ENCODE results near the gene TMEM139. TPM values are rescaled to one million over a fixed set of nuclear protein-coding genes. Genes with fewer than 3 reads are reported as not detected.
"Not testable (repeated sequence)": the region's sequence is repeated elsewhere in the genome, so short reads cannot be mapped to it uniquely, and the experiment has no call there.

TMEM139 gene
- total RNA-seq, 2 experiments from 2014 or later = 0.29 to 0.70 TPM

GRCh38 chr7:143289421-143289820, 4.7 kb downstream of the TMEM139 start:
- CTCF ChIA-PET = interaction anchor here (0.7 to 4.3 kb wide), 10 partner anchors 10 to 774 kb away, joined by 3 to 53 read pairs (median 5); partner anchors contain the start of gene GSTK1
- POLR2A ChIA-PET = interaction anchor here (0.6 to 1.8 kb wide), 8 partner anchors 9 to 705 kb away, joined by 3 to 9 read pairs (median 6); partner anchors contain the start of gene GSTK1
- H3K4me3 Mint-ChIP-seq = peak overlapping the region; percentile 93
- peaks cover 48% of the 10 kb centered on the region for H3K36me3 Mint-ChIP-seq
- H3K27me3 Mint-ChIP-seq = no peaks in the 10 kb centered on the region
- peak overlapping the region; percentile 97 for H3K27ac Mint-ChIP-seq
- intact Hi-C loops (cut with micrococcal nuclease) = loop anchor here (1.0 kb wide), 2 partner anchors 44 to 49 kb away; no protein-coding TSS in a partner anchor
- peaks cover 41% of the 10 kb centered on the region for H3K4me1 Mint-ChIP-seq (ENCODE audit: low read depth)
- H3K9me3 Mint-ChIP-seq = no peaks in the 10 kb centered on the region
- DNase-seq = no peak

GRCh38 chr7:143289888-143290287, 5.1 kb downstream of the TMEM139 start:
- intact Hi-C loops (cut with micrococcal nuclease) = loop anchor here (1.0 kb wide), 2 partner anchors 45 to 50 kb away; no protein-coding TSS in a partner anchor

GRCh38 chr7:143290293-143290692, 5.5 kb downstream of the TMEM139 start:
- no peak for DNase-seq
- peaks cover 48% of the 10 kb centered on the region for H3K4me1 Mint-ChIP-seq (ENCODE audit: low read depth)
- POLR2A ChIA-PET = interaction anchor here (0.9 to 1.8 kb wide), 5 partner anchors 9 to 50 kb away, joined by 3 to 9 read pairs (median 5); partner anchors contain the start of gene GSTK1
- H3K36me3 Mint-ChIP-seq = peaks cover 57% of the 10 kb centered on the region
- H3K9me3 Mint-ChIP-seq = no peaks in the 10 kb centered on the region
- H3K27me3 Mint-ChIP-seq = no peaks in the 10 kb centered on the region
- CTCF ChIA-PET = interaction anchor here (0.9 to 4.3 kb wide), 7 partner anchors 9 to 90 kb away, joined by 3 to 53 read pairs (median 7); no protein-coding TSS in a partner anchor
- H3K4me3 Mint-ChIP-seq = peak overlapping the region; percentile 93
- intact Hi-C loops (cut with micrococcal nuclease) = no loop called here
- H3K27ac Mint-ChIP-seq = peak overlapping the region; percentile 97

More at GRCh38 chr7:143289888-143290287, 5.1 kb downstream of the TMEM139 start:
- CTCF ChIA-PET = interaction anchor here (0.7 to 4.3 kb wide), 10 partner anchors 10 to 774 kb away, joined by 3 to 53 read pairs (median 5); partner anchors contain the start of gene GSTK1
- not testable (repeated sequence) for H3K27me3 Mint-ChIP-seq, H3K9me3 Mint-ChIP-seq, DNase-seq
- Mint-ChIP-seq H3K27ac (peak overlapping the region; percentile 97), H3K4me1 (ENCODE audit: low read depth) (peaks cover 44% of the 10 kb centered on the region), H3K4me3 (peak overlapping the region; percentile 93), H3K36me3 (peaks cover 53% of the 10 kb centered on the region)
- POLR2A ChIA-PET = interaction anchor here (0.9 to 1.8 kb wide), 7 partner anchors 9 to 49 kb away, joined by 3 to 9 read pairs (median 7); partner anchors contain the start of gene GSTK1

- intact Hi-C loops (cut with micrococcal nuclease) = no loop called here
- Mint-ChIP-seq H3K4me3 (no peak overlapping the region), H3K27me3 (no peaks in the 10 kb centered on the region), H3K36me3 (peaks cover 78% of the 10 kb centered on the region), H3K4me1 (ENCODE audit: low read depth) (peaks cover 61% of the 10 kb centered on the region), H3K27ac (no peak overlapping the region), H3K9me3 (no peaks in the 10 kb centered on the region)
- ChIA-PET CTCF (interaction anchor here (0.8 to 4.3 kb wide), 5 partner anchors 12 to 88 kb away, joined by 3 to 53 read pairs (median 5); no protein-coding TSS in a partner anchor), POLR2A (interaction anchor here (1.0 to 1.4 kb wide), 2 partner anchors 17 to 48 kb away, joined by 3 read pairs; no protein-coding TSS in a partner anchor)
- DNase-seq = no peak
These were observed 8.1 kb downstream of the TMEM139 start for GRCh38 chr7:143292876-143293275.

GRCh38 chr7:143295870-143296269, 11.1 kb downstream of the TMEM139 start:
- no peak for DNase-seq
- H3K4me3 Mint-ChIP-seq = no peak overlapping the region
- H3K9me3 Mint-ChIP-seq = no peaks in the 10 kb centered on the region
- peaks cover 83% of the 10 kb centered on the region for H3K36me3 Mint-ChIP-seq
- no peaks in the 10 kb centered on the region for H3K27me3 Mint-ChIP-seq
- peaks cover 64% of the 10 kb centered on the region for H3K4me1 Mint-ChIP-seq (ENCODE audit: low read depth)
- CTCF ChIA-PET = interaction anchor here (0.9 to 9.6 kb wide), 5 partner anchors 10 to 84 kb away, joined by 3 to 123 read pairs (median 6); no protein-coding TSS in a partner anchor
- intact Hi-C loops (cut with micrococcal nuclease) = no loop called here
- peak overlapping the region; percentile 24 for H3K27ac Mint-ChIP-seq
- POLR2A ChIA-PET = interaction anchor here (0.6 to 1.8 kb wide), 2 partner anchors 11 to 51 kb away, joined by 3 to 4 read pairs; no protein-coding TSS in a partner anchor

GRCh38 chr7:143296686-143297085, 11.9 kb downstream of the TMEM139 start:
- no peak overlapping the region for H3K4me3 Mint-ChIP-seq
- POLR2A ChIA-PET = interaction anchor here (1.8 kb wide), 1 partner anchor 52 kb away, joined by 4 read pairs; no protein-coding TSS in a partner anchor
- intact Hi-C loops (cut with micrococcal nuclease) = no loop called here
- no peak overlapping the region for H3K27ac Mint-ChIP-seq
- CTCF ChIA-PET = interaction anchor here (0.9 to 9.6 kb wide), 7 partner anchors 9 to 83 kb away, joined by 3 to 123 read pairs (median 3); no protein-coding TSS in a partner anchor
- H3K4me1 Mint-ChIP-seq (ENCODE audit: low read depth) = peaks cover 61% of the 10 kb centered on the region
- H3K9me3 Mint-ChIP-seq = no peaks in the 10 kb centered on the region
- H3K36me3 Mint-ChIP-seq = peaks cover 84% of the 10 kb centered on the region
- no peak for DNase-seq
- no peaks in the 10 kb centered on the region for H3K27me3 Mint-ChIP-seq

GRCh38 chr7:143299346-143299745, 14.6 kb downstream of the TMEM139 start:
- Mint-ChIP-seq H3K27me3 (no peaks in the 10 kb centered on the region), H3K4me3 (no peak overlapping the region), H3K4me1 (ENCODE audit: low read depth) (peaks cover 50% of the 10 kb centered on the region), H3K36me3 (peaks cover 84% of the 10 kb centered on the region), H3K27ac (no peak overlapping the region), H3K9me3 (no peaks in the 10 kb centered on the region)
- DNase-seq = no peak
- ChIA-PET CTCF (interaction anchor here (0.8 to 9.6 kb wide), 26 partner anchors 9 to 829 kb away, joined by 3 to 123 read pairs (median 5); partner anchors contain the start of genes CASP2, CLCN1, GSTK1 and TAS2R40), POLR2A (interaction anchor here (0.9 to 2.4 kb wide), 6 partner anchors 9 to 41 kb away, joined by 3 to 7 read pairs (median 6); partner anchors contain the start of genes CASP2 and GSTK1)
- intact Hi-C loops (cut with micrococcal nuclease) = no loop called here

- no peaks in the 10 kb centered on the region for H3K27me3 Mint-ChIP-seq
- CTCF ChIA-PET = interaction anchor here (0.8 to 9.6 kb wide), 27 partner anchors 9 to 828 kb away, joined by 3 to 123 read pairs (median 5); partner anchors contain the start of genes CASP2, CLCN1, GSTK1 and TAS2R40
- POLR2A ChIA-PET = interaction anchor here (0.9 to 2.4 kb wide), 5 partner anchors 9 to 40 kb away, joined by 3 to 7 read pairs (median 6); partner anchors contain the start of genes CASP2 and GSTK1
- H3K36me3 Mint-ChIP-seq = peaks cover 84% of the 10 kb centered on the region
- intact Hi-C loops (cut with micrococcal nuclease) = loop anchor here (1.0 kb wide), 1 partner anchor 60 kb away; no protein-coding TSS in a partner anchor
- peak; percentile 68 for DNase-seq
- H3K4me3 Mint-ChIP-seq = no peak overlapping the region
- no peak overlapping the region for H3K27ac Mint-ChIP-seq
- no peaks in the 10 kb centered on the region for H3K9me3 Mint-ChIP-seq
- peaks cover 50% of the 10 kb centered on the region for H3K4me1 Mint-ChIP-seq (ENCODE audit: low read depth)
These were observed 15.1 kb downstream of the TMEM139 start for GRCh38 chr7:143299840-143300239.

- ChIA-PET POLR2A (interaction anchor here (1.7 to 2.4 kb wide), 2 partner anchors 8 to 61 kb away, joined by 4 to 6 read pairs; no protein-coding TSS in a partner anchor), CTCF (interaction anchor here (0.9 to 9.6 kb wide), 5 partner anchors 8 to 86 kb away, joined by 3 to 123 read pairs (median 12); no protein-coding TSS in a partner anchor)
- Mint-ChIP-seq H3K36me3 (peaks cover 82% of the 10 kb centered on the region), H3K4me1 (ENCODE audit: low read depth) (peaks cover 48% of the 10 kb centered on the region), H3K9me3 (no peaks in the 10 kb centered on the region), H3K27ac (no peak overlapping the region), H3K27me3 (no peaks in the 10 kb centered on the region), H3K4me3 (no peak overlapping the region)
- intact Hi-C loops (cut with micrococcal nuclease) = loop anchor here (1.0 kb wide), 1 partner anchor 61 kb away; no protein-coding TSS in a partner anchor
- DNase-seq = no peak
These were observed 16.5 kb downstream of the TMEM139 start for GRCh38 chr7:143300959-143301935.

- H3K4me3 Mint-ChIP-seq = no peak overlapping the region
- H3K9me3 Mint-ChIP-seq = no peaks in the 10 kb centered on the region
- no peaks in the 10 kb centered on the region for H3K27me3 Mint-ChIP-seq
- CTCF ChIA-PET = interaction anchor here (1.8 to 4.2 kb wide), 2 partner anchors 46 to 63 kb away, joined by 5 to 80 read pairs; no protein-coding TSS in a partner anchor
- peaks cover 48% of the 10 kb centered on the region for H3K4me1 Mint-ChIP-seq (ENCODE audit: low read depth)
- H3K27ac Mint-ChIP-seq = no peak overlapping the region
- POLR2A ChIA-PET = no interaction called here
- peaks cover 85% of the 10 kb centered on the region for H3K36me3 Mint-ChIP-seq
- DNase-seq = no peak
- intact Hi-C loops (cut with micrococcal nuclease) = no loop called here
These were observed 19.0 kb downstream of the TMEM139 start for GRCh38 chr7:143303733-143304132.

- H3K27ac Mint-ChIP-seq = peak overlapping the region; percentile 64
- no peaks in the 10 kb centered on the region for H3K9me3 Mint-ChIP-seq
- POLR2A ChIA-PET = interaction anchor here (0.8 kb wide), 1 partner anchor 17 kb away, joined by 5 read pairs; the partner anchor contains the start of gene CASP2
- no peaks in the 10 kb centered on the region for H3K27me3 Mint-ChIP-seq
- peaks cover 83% of the 10 kb centered on the region for H3K36me3 Mint-ChIP-seq
- intact Hi-C loops (cut with micrococcal nuclease) = loop anchor here (1.0 to 5.0 kb wide), 2 partner anchors 43 to 65 kb away; partner anchors contain the start of gene GSTK1
- CTCF ChIA-PET = interaction anchor here (0.8 to 4.2 kb wide), 13 partner anchors 8 to 596 kb away, joined by 3 to 80 read pairs (median 6); partner anchors contain the start of gene GSTK1
- H3K4me1 Mint-ChIP-seq (ENCODE audit: low read depth) = peaks cover 43% of the 10 kb centered on the region
- no peak for DNase-seq
- H3K4me3 Mint-ChIP-seq = no peak overlapping the region
These were observed 20.2 kb downstream of the TMEM139 start for GRCh38 chr7:143304938-143305337.
